Cerebellar cortex (tissue), 1 donor: Measurements from ENCODE around the gene KIF26B.

ENCODE experiments used
- DNase-seq: peaks from one replicate; pipeline ENCODE4 v3.0.0-alpha.2; 2015; ENCODE audit warnings: low spot score

The KIF26B gene

DNA sequence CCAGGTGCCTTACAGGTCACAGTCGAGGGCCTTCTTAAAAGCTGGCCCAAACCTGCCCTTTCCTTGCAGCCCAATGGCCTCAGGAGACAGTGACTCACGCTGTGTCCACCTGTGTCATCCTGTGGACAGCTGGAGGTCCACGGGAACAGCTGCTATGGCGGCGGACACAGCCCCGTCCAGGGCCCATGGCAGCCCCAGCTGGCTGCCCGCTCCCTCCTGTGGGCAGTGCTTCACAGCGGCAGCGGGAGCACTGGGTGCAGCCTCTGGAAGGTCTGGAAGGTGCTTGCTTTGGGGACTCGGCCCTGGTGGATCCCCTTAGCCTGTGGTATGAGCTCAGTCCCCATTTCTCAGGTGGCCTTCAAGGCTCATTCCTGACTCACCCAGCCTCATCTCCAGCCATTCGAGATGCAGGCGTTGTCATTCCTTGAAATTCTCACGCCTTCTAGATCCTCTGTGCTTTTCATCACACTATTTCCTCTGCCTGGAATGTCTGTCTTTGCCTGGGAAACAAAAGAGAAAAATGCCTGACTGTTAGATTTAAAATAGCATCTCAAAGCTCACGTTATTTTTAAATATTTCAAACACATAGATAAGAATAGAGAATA lies 86.8 kb downstream of the KIF26B start:
- DNase-seq = no peak

DNA sequence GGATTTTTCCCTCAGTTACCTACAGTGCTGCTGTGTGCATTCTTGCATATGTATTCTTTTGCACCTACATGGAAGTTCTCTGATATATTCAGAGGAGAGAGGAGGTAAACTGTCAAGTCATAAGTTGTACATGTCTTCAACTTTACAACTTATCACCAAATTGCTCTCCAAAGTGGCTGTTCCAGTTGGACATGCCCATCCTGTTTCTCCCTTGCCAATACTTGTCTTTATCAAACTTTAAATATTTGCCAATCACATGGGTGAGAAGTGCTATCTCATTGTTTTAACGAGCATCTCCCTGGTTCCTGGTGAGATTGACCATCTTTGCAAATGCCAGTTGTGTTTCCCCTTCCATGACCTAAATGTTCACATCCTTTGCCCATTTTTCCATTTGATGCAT lies 88.2 kb downstream of the KIF26B start:
- DNase-seq = no peak

DNA sequence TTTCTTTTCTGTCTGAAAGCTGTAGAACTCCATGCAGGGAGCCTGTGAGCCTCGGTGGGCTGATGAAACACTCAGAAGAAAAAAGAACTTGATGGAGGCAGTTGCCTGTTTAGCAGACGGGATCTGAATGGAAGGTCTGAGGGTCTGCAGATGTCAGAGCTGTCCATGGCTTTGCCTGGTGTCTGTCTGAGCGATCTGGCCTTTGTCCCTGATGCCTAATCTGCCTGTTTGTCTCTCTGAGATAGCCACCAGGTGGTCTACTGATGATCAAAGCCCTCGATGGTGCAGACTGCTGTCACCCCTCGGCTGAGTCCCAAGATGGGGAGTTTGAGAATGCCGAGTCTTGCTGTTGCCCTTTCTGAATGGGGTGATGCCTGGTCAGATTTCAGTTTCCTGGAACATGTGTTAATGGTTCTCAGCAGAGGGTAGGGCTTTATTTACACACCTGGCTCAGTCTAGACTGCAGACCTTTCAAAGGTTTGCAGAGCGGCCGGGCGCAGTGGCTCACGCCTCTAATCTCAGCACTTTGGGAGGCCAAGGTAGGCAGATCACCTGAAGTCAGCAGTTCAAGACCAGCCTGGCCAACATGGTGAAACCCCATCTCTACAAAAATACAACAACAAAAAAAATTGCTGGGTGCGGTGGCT lies 90.4 kb downstream of the KIF26B start:
- DNase-seq = no peak

DNA sequence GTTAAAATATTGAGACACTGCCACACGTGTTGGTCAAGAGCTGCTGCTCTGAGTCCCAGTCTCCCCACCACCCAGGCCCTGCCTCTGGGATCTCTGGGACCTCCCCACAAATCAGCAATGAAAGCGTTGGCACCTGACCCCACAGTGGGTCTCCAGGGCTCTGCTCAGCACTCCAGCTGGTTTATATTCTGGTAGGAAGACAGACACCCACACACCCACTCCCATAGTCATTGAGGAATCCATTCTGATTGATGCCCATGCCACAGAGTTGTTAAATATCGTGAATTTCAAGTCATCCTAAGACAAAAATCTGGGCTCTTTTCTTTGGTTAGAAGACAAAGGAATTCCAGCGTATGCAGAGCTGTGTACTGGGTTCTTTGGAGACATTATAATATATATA lies 91.6 kb downstream of the KIF26B start:
- no peak for DNase-seq

DNA sequence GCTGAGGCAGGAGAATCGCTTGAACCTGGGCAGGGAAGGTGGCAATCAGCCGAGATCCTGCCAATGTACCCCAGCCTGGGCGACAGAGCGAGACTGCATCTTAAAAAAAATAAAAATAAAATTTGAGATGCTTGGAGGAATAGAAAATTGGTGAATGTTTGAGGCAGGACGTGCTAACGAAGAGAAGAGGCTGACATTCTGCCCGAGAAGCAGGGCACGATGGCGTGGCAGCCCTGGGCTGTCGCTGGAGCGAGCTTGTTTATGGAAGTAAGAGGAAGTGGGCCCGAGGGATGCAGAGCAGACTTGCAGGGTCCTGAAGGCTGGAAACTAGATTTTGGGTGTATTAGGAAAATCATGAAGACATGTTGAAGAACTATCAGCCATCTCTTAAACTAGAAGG lies 92.6 kb downstream of the KIF26B start:
- no peak for DNase-seq

DNA sequence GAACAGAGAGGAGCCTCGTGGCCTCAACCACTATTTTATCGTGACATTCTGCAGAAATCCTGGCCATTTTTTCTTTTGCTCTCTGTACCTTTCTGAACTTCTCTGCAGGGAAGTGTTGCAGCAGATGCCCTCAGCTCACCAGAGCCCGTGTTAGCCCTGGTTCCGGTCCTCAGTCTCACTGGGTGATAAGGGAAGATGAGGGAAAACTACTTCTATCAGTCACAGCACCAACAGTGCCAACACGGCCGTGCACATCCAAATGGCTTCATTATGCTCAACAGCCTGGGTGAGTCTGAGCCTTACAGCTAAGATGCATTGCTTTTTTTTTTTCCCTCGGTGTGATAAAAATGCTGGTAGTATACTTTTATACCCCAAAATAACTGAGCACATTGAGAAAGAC lies 93.0 kb downstream of the KIF26B start:
- peak; percentile 62 for DNase-seq

DNA sequence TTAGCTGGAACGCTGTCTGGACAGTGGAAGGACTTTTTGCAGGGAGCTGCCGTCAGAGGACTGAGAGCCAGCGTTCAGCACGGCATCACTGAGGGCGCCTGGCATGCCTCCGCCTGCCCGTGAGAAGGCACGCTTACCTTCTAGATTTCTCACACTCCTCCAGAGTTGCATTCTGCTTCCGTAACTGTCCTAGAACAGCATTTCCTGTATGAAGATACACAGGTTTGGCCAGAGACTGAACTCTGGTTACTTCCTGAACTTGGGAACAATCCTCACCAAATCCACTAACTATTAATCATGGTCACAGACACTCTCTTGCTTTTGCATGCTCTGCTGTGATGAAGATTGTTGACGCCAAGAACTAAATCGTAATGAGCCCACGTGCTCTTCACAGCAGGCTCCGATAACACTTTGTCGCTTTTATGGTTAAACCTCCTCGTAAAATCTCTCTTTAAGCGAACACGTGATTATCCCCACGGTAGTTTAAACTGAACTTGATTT lies 93.5 kb downstream of the KIF26B start:
- peak; percentile 66 for DNase-seq

DNA sequence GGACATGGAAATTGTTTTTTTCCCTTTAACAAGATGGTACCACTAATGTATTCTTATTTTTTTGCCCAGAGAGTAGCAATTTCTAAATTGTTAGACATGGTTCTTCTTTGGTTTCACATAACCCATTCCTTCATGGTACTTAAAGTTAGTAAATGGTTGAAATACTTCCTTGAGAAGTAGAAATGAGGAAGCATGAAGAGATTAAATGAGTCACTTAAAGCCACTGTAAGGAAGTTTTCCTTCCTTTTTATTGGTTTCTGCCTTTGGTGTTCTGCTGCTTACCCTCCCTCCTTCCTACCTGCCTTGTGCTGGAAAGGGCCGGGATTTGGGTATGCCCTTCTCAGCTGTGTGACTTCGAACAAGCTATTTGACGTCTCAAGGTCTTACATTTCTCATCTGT lies 101.0 kb downstream of the KIF26B start:
- DNase-seq = no peak

DNA sequence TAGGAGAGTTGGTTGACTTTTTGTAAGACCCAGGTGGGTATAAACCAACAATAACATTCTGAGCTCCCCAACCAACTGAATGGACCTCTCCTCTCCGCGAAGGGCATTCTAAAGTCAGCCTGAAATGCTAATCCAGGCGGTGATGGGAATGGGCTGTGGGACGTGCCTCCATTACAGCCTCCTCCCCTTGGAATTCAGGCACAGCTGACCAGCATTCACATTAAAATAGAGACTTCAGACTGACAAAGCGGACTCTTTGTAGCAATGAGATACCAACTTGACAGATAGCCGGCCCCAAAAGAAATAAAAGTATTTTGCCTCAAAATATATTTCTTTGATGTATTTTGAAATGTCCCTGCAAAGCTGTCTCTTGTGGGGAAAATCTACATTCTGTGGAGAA lies 101.7 kb downstream of the KIF26B start:
- DNase-seq = no peak

DNA sequence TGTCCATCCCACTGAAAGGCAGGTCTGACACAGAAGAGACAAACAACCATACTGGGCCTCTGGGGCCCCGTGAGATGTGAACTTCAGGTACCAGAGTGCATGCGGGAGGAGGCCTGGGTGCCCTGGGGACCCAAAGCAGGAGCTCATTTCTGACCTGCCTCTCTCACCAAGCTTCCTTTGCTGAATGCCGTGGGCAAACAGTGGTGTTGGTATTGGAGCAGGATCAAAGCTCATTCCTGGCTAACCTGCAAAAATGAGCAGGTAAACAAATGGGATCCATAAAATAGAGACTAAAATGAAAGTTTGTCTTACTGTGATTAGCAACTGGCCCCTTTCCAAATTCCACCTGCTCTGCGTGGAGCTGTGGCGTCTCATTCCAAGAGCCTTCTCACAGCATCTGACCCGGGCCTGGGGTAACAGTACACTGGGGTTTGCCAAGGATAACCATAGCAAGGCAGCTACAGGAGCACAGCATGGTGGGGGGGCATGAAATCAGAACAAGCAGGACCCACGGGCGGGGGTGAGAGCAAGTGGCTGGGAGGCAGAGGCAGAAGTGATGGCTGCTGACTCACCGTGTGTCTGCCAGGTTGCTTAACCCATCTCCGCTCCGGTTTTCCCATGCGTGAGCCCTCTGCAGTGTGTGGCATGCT lies 103.6 kb downstream of the KIF26B start:
- DNase-seq = peak; percentile 48

DNA sequence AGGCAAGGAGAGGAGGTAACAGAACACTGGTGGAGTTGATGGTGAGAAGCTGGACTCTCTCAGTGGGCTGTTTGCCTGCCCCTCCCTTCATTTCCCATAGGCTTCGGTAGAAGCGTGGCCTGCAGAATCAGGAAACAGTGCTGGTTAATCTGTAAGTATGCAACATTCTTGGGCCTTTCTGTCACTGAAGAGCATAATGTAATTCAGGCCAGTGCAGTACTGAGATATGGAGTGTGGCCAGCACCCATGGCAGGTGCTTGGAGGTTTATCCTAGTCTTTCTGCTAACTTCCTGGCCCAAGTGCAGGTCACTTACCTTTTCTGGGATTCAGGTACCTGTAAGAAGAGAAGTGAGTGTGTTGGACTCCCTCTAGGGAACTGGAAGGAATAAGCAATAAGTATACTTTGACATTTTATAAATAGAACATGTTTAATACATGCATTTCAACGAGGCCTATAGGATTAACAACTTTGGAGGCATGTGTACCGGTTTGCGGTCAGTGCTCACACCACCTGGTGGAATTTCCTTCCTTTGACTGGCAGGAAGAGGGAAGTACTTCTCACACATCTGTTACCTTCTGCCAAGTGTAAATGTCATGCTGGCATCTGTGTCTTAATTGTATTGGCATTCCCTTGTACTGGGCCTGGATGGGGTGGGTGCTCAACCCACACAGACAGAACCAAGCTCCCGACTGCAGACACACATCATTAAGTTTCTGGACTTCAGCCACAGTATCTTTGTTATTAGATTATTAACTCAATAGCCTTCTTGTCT lies 105.5 kb downstream of the KIF26B start:
- DNase-seq = no peak

DNA sequence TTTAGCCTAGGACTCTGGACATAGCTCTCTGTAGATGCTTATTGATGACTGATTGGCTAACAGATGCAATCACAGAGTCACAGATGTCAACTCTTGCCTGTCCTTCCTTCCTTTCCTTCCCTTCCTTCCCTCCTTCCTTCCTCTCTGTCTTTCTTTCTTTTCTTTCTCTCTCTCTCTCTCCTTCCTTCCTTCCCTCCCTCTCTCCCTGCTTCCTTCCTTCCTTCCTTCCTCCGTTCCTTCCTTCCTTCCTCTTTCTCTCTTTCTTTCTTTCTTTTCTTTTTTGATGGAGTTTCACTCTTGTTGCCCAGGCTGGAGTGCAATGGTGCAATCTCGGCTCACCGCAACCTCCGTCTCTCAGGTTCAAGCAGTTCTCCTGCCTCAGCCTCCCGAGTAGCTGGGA lies 106.1 kb downstream of the KIF26B start:
- DNase-seq = no peak

DNA sequence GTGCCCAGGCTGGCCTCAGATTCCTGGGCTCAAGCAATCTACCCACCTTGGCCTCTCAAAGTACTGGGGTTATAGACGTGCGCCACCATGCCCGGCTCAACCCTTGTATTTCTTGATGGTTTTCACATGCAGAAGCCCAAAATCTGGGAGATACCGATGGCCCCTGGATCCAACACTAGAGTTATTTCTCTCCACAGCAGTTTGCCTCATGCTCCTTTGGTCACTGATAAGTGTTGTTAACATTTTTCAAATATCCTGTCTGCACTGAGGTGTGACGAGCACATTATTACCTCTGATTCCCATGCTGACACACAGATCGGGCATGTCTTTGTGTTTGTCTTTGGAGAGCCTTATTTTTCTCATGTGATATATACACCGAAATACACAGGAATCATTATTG lies 107.0 kb downstream of the KIF26B start:
- DNase-seq = peak; percentile 62

DNA sequence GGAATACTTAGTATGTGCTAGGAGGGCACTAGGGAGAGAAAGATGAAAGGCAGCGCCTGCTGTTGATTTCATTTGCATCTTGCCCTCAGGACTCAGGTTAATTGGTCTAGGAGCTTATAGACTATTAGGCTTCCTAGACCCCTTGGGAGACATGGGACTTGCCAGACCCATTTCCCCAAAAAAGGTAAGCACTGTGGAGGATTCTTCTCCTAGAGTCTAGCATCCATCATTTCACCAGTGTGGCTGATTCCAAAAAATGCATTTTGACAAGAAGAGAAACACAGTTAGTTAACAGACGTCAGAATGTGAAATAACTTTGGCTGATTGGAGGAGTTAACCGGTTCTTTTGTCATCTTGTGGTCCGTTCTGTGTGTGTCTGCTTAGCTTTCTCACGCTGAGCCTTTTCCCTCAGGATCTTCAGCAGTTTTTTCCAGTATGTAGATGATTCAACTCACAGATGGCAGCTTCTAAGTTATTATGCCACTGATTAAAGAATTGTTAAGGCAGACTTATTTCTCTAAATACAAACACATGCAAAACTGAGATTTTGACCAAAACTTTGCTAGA lies 108.8 kb downstream of the KIF26B start:
- DNase-seq = peak; percentile 47

DNA sequence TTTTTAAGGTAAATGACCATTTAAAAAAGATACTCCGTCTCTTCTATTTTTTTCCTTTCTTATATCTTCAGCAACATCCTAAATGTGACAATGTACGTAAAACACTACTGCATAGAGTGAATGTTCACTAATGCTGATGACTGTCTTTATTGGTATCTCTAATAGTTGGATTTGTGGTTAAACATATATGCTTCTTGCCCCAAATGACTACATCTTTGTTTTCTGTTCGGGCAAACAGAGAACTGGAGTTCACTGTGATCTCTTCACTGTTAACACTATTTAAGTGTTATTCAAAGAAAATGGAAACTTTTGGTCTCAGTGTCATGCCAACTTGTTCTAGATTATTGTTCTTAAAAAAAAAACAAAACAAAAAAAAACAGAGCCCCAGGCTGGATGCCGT lies 109.4 kb downstream of the KIF26B start:
- no peak for DNase-seq

DNA sequence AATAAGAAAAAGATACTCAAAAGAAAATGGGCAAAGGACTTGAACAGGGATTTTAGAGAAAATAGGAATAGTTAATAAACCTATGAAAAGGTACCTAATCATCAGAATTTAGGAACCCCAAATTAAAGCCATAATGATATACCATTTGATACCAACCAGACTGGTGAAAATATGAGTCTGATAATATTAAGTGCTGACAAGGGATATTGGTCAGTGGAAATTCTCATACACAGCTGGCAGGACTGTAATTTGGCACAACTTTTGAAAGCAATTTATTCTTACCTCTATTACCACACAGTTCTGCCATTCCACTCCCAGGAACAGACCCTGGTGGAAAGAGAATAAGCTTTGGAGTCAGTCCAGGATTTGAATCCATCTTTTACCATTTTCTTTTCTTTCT lies 111.3 kb downstream of the KIF26B start:
- DNase-seq = no peak

DNA sequence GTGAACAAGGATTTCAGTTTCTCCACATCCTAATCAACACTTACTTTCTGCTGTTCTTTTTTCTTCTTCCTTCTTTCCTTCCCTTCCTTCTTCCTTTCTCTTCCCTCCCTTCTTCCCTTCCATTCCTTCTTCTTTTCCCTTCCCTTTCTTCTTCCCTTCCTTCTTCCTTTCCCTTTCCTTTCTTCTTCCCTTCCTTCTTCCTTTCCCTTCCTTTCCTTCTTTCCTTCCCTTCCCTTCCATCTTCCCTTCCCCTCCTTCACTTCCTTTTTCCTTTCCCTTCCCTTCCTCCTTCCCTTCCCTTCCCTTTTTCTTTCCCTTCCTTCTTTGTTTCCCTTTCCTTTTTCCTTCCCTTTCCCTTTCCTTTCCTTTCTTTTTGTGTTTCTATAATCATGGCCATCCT lies 115.3 kb downstream of the KIF26B start:
- no peak for DNase-seq

DNA sequence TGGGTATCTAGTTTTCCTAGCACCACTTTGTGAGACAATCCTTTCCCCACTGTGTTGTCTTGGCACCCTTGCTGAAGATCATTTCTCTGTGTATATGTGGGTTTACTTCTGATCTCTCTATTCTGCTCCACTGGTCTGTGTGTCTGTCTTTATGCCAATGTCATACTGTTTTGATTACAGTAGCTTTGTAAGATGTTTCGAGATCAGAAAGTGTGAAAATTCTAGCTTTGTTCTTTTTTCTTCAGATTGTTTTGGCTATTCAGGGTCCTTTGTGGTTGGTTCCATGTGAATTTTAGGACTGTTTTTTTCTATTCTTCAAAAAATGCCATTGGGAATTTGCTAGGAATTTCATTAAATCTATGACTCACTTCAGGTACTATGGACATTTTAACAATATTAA lies 116.2 kb downstream of the KIF26B start:
- DNase-seq = no peak

DNA sequence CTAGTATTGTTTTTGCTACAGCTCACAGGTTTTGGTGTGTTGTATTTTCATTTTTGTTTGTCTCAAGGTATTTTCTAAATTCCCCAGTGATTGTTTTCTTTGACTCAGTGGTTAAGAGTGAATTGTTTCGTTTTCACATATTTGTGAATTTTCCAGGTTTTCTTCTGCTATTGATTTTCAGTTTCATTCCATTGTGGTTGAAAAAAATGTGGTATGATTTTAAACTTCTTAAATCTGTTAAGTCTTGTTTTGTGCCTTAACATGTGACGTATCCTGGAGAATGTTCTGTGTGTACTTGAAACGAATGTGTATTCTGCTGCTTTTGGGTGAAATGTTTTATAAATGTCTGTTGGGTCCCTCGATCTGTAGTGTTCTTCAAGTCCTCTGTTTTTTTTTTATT lies 117.9 kb downstream of the KIF26B start:
- DNase-seq = no peak

DNA sequence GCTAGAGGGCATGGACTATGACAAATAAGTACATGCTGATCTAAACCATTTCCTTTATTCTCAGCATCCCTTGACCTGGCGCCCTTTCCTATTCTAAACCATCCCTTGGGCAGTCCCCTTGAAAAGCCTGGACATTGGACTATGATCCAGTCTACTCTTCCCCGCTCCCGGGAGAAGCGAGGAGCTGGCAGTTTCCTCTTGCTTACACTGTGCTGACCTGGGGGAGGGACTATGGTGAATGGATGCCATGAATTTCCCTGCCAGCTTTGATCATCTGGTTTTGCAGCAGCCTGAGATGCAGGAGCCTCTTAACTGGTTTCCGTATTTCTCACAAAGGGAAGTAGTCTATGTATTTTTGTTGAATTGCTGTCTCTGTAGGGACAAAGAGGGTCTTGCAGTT lies 121.7 kb downstream of the KIF26B start:
- DNase-seq = no peak

DNA sequence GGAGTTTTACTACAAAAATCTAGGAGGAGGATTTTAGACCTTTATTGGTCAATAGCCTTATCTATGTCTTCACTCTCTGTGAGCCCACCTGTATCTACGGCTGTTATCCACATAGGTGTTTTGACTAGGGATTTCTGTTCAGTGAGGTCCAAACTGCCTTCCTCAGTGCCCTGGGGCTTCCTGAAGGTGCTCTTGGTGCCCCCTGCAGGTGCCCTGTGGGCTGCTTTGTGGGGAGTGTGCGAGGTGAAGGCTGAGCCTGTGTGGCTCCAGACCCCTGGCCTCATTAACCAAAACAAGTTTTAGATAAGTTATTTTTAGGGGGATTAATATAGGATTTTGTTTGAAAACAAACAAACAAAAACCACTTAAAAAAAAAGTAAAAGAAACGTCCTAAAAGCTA lies 122.5 kb downstream of the KIF26B start:
- peak; percentile 59 for DNase-seq

DNA sequence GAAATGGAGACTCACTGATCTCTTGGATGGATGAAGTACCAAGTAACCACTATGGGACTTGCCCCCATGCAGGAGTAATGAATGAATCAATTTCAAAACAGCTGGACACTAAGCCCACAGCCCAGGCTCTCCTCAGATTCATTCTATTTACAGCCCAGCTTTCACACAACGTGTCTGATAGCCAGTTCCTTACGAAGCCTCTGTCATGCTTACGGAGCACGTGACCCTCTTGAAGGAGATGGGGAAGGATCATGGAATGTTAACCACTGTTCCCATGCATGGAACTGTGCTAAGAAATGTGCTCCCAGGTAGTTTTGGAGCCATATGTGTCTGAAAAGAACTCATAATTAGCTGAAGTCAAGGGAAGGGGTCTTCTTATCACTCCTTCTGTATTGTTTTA lies 124.1 kb downstream of the KIF26B start:
- no peak for DNase-seq

DNA sequence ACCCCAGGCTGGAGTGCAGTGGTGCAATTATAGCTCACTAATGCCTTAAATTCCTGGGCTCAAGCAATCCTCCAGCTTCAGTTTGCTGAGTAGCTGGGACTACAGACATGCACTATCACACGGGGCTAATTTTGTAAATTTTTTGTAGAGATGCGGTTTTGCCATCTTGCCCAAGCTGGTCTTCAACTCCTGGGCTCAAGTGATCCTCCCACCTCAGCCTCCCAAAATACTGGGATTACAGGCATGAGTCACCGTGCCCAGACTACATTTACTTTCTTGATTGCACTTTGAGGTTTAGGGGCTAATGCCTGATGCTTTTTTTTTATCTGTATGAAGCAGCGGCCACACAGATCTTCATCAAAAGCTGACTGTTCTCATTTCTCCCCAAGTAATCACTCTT lies 124.6 kb downstream of the KIF26B start:
- DNase-seq = no peak
